NCI-H2081 (cell line): ENCODE data around the gene PTPN3.
A peak's percentile ranks its signal among the peaks of the same experiment; 100 is the strongest.

ENCODE experiments used
- DNase-seq, 2 experiments: peaks; one replicate each; lab custom pipeline; 2025; lab: John Stamatoyannopoulos, UW

PTPN3 gene

GRCh38 chr9:109423877-109424276, 74.2 kb downstream of the PTPN3 start:
- DNase-seq: no peak

GRCh38 chr9:109422641-109423040, 75.5 kb downstream of the PTPN3 start:
- DNase-seq: no peak

GRCh38 chr9:109421026-109421970, 76.8 kb downstream of the PTPN3 start:
- DNase-seq: no peak

- DNase-seq: no peak
These were observed 78.6 kb downstream of the PTPN3 start for GRCh38 chr9:109419531-109419930.

GRCh38 chr9:109418827-109419226, 79.3 kb downstream of the PTPN3 start:
- peak; percentile 12 to 41 for DNase-seq

- no peak for DNase-seq
These were observed 80.2 kb downstream of the PTPN3 start for GRCh38 chr9:109417585-109418544.

- DNase-seq: no peak
These were observed 81.1 kb downstream of the PTPN3 start for GRCh38 chr9:109417054-109417453.

GRCh38 chr9:109416135-109416706, 81.9 kb downstream of the PTPN3 start:
- no peak for DNase-seq

GRCh38 chr9:109414125-109414785, 83.9 kb downstream of the PTPN3 start:
- DNase-seq: no peak

GRCh38 chr9:109411798-109412352, 86.2 kb downstream of the PTPN3 start:
- no peak for DNase-seq

- no peak for DNase-seq
These were observed 86.9 kb downstream of the PTPN3 start for GRCh38 chr9:109411069-109411761.

GRCh38 chr9:109409773-109410397, 88.2 kb downstream of the PTPN3 start:
- DNase-seq: no peak

- DNase-seq: no peak
These were observed 89.2 kb downstream of the PTPN3 start for GRCh38 chr9:109408759-109409462.

- no peak for DNase-seq
These were observed 94.3 kb downstream of the PTPN3 start for GRCh38 chr9:109403766-109404320.

- DNase-seq: no peak
These were observed 95.0 kb downstream of the PTPN3 start for GRCh38 chr9:109403116-109403515.

GRCh38 chr9:109401990-109402318, 96.2 kb downstream of the PTPN3 start:
- DNase-seq: no peak

GRCh38 chr9:109401169-109401989, 96.7 kb downstream of the PTPN3 start:
- DNase-seq: peak; percentile 59 to 64

- no peak for DNase-seq
These were observed 98.8 kb downstream of the PTPN3 start for GRCh38 chr9:109399258-109399767.
